Hematopoietic multipotent progenitor cell treated with erythropoietin and hydrocortisone succinate and interleukin-3 and kit ligand, for 4 days (in vitro differentiated cells): Measurements from ENCODE around the gene DPEP1.
"Not testable (repeated sequence)": the region's sequence is repeated elsewhere in the genome, so short reads cannot be mapped to it uniquely, and the experiment has no call there.

ENCODE experiments used
- DNase-seq: peaks from one replicate; pipeline ENCODE4 v3.0.0-alpha.2; 2015

DPEP1 gene

DNA sequence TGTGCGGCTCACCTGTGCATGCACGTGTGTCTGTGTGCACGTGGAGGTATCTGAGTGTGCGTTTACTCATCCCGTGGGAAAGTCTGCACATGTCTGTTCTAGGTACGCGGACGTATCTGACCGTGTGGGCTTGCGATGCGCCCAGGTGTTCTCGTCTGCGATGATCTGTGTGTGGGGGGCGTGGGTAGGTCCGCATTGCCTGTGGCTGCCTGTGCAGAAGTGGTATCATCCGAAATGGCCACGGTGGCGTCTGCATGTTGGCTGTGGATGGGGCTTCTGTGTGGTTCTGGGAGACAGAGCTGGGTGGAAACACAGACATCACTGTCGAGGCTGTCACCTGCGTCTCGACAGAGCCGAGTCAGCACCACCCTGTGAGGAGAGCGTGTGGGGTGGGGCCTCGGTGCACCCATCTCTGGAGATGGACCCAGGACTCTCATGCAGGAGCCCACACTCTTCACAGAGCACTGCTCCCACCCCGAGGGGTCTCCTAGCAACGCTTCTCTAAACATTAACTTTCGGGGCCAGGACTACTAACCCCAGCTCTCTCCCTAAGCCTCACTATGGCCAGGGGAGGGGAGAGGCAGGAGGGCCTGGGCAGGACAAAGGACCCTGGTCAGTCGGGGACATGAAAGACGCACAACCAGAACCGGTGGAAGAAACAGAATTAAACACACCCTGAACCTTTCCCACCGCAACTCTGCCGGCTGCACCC is 8.4 kb downstream of the DPEP1 start:
- no peak for DNase-seq

GRCh38 chr16:89623511-89624261 is 10.2 kb downstream of the DPEP1 start:
- DNase-seq = no peak

DNA sequence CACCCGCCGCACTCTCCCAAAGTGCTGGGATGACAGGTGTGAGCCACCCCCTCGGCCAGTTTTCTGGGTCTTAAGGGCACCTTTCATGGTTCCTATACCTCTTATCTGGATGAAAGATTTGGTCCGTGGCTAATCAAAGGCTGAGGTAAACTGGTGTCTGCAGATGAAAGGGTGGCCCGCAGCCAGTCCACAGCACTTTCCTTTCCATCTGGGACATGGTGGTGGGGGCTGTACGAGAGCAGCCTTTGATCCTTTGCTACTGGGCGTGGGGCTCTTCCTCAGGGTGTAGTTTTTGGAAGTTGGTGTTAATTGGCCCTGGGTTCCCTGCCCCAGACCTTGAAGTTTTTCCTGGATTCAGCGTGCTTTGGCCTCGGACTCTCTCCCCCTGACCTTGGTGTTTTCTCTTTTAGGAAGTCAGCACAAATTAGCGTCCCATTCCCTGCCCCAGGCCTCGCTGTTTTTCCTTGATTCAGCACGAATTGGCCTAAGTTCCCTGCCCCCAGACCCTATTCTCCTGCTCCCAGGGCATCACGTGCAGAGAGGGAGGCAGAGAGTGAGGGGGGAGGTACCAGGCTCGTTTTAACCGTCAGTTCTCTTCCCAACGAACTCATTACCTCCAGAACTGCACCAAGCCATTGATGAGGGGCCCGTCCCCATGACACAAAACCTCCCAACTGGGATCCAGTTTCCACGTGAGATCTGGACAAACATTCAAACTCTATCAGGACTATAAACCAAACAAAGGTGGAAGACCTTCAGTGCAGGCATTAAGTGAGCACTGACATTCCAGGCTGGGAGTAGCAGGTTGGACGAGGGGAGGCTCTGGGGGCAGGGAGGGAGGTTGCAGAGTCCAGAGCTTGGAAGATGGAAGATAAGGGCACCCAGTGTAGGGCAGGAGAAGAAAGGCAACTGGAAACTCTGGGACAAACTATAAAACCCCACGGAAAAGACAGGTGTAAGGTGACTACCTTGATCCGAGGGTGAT is 11.6 kb downstream of the DPEP1 start:
- no peak for DNase-seq

DNA sequence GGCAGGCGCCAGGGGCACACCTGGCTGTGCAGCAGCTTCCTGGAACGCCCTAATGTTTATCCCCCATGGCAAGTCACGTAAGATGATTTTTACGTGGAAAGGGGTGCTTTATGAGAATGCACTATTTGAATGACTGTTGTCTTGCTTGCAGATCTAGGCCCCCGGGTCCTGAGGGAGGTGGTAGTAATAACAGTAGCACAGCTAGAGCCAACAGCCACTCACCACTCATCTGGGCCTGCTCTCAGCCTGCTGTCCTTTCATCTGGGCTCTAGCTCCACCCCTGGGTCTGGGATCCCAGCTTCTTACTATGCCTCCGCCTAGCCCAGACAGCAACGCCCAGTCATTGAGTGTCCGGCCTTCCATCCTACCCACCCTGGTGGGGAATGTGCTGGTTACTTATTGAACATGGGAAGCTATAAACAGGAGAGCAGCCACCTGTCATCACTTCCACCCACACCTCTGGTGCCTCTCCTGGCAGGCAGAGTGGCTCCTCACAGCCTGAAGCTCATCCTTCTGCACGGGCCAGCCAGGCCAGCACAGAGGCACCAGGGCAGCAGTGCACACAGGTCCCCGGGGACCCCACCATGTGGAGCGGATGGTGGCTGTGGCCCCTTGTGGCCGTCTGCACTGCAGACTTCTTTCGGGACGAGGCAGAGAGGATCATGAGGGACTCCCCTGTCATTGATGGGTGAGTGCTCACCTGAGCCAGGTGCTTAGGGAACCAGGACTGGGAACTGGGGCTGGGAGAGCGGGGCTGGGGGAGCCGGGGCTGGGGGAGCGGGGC is 16.6 kb downstream of the DPEP1 start:
- no peak for DNase-seq

GRCh38 chr16:89633064-89633631 is 19.7 kb downstream of the DPEP1 start:
- no peak for DNase-seq

- DNase-seq = not testable (repeated sequence)
These were observed 21.3 kb downstream of the DPEP1 start for GRCh38 chr16:89634463-89635385.

- no peak for DNase-seq
These were observed 23.2 kb downstream of the DPEP1 start for GRCh38 chr16:89636663-89637062.

GRCh38 chr16:89637379-89637778 is 23.9 kb downstream of the DPEP1 start:
- DNase-seq = no peak

DNA sequence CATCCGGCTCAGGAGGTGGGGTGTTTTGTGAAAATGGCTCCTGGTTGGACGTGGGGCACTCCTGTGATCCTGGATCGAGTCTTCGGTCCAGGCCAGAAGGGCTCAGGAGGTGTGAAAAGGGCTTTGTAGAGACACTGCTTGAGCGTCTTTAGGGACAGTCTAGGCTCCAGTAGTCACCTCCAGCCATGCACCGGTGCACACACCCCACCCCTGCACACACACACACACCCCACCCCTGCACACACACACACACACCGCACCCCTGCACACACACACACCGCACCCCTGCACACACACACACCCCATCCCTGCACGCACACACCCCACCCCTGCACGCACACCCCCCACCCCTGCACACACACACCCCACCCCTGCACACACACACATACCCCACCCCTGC is 25.0 kb downstream of the DPEP1 start:
- no peak for DNase-seq

DNA sequence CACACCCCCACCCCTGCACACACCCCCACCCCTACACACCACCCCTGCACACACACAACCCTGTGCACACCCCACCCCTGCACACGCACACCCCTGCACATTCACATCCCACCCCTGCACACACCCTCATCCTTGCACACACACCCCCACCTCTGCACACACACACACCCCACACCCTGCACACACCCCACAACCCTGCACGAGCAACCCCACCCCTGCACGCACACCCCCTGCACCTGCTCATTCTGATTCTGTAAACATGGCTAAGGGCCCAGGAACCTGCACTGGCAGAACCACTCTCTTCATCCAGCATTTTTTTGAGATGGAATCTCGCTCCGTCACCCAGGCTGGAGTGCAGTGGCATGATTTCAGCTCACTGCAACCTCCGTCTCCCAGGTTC is 25.9 kb downstream of the DPEP1 start:
- no peak for DNase-seq

GRCh38 chr16:89641458-89642119 is 28.1 kb downstream of the DPEP1 start:
- DNase-seq = no peak

DNA sequence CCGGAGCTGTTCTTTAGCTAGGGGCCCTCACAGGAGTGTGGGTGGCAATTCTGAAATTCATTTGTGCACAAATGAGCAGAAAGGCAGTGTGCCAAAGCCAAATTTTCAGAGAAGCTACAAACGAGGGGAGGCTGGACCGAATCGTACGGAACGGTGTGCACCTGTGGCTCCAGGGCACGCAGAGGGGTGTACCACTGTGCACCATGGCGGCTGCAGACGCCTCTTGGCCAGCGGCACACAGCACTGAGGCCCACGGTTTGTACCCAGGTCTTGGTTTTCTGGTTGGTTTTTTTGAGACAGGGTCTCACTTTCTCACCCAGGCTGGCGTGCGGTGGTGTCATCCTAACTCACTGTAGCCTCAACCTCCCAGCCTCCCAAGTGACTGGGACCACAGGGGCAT is 29.1 kb downstream of the DPEP1 start:
- DNase-seq = no peak

DNA sequence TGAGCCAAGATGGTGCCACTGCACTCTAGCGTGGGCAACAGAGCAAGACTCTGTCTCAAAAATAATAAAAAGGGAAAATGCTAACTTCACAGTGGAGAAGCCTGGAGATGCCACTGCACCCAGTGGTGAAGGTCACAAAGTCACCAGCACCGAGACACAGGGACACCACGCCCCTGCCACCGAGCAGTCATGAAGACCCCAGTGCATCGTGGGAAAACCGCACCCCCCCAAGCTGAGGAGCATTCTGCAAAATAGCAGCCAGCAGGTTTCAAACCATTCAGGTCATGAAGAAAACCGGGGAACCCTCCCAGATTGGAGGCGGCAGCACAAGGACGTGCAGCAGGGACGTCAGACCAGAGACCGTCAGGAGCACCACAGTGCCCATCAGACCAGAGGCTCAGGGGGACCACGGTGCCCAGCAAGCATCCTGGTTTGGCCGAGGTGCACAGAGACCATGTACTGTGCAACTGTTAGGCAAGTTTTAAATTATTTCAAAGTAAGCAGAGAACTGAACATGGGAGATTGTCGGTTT is 30.4 kb downstream of the DPEP1 start:
- peak; percentile 48 for DNase-seq

- no peak for DNase-seq
These were observed 31.7 kb downstream of the DPEP1 start for GRCh38 chr16:89645122-89645521.

DNA sequence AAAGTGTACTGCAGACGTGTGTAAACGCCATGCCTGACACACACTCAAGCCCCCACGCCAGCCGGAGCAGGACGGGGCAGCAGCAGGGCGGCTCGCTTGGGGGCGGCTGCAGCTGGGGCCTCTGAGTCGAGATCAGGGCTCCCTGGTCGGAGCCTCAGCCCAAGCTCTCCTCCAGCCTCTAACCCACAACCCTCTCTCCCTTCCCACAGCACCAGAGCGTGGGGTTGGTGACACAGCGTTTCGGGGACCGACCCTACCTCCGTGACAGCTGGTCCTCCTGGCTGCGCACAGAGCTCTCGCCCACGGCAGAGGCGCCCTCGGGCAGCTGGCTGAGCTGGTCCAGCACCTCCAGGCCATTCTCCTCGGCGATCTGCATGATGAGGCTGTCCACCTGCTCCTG is 32.8 kb downstream of the DPEP1 start:
- no peak for DNase-seq

DNA sequence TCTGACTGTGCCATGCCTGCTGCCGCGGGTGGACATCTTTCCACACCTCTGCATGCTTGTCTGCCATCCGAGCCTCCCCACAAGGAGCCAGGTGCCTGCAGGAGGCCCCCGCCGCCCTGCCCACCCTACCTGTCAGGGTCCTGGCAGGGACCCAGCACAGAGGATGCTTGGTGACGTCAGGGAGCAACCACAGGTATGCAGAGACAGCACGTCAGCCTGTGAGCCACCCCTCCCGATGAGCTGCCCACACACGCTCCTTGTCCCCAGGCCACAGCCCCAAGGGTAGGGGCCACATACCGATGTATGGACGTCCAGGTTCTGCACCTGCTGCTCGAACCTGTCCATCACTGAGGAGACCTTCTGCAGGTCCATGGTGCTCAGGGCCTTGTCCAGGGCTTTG is 33.5 kb downstream of the DPEP1 start:
- no peak for DNase-seq

DNA sequence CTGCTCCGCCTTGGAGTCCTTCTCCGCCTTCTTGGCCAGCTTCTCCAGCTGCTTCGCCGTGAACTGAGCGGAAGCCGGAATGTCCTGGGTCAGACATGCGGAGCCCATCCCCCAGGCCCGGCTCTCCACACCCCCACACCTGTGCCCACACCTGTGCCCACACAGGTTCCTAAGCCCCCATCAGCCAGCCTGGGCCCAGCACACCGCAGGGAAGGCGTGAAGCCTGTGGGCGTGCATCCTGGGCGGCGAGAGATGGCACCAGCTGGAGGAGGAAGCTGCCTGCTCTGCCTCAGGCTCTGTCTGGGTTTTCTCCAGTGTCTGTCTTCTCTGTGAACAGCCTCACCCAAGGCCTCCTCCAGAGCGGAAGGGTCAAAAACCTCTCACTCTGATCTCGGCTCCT is 38.1 kb downstream of the DPEP1 start:
- no peak for DNase-seq

- DNase-seq = no peak
These were observed 40.3 kb downstream of the DPEP1 start for GRCh38 chr16:89653656-89654295.

DNA sequence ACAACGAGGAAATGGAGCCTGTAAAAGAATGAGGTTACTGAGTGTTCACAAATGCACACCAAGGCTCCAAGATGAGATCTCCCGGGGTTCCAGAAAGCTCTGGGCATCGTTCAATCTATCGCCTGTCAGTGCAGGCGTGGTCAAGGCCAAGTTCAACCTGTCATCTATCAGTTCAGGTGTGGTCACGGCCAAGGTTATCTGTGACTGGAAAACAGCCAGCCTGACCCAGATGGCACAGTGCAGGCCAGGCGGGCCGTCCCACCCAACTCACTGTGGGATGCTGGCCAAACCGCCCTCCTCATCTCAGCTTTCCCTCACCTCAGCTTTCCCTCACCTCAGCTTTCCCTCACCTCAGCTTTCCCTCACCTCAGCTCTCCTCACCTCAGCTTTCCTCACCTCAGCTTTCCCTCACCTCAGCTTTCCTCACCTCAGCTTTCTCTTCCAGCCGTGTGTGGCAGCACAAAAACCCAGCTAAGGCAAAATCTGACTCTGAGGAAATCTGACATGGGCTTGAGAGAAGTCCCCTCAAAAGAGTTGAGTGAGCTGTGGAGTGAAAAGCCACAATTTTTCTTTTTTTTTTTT is 41.7 kb downstream of the DPEP1 start:
- DNase-seq = no peak
